Osteoblast (primary cell): ENCODE measurements around the gene ALLC. TPM values are rescaled to one million over a fixed set of nuclear protein-coding genes. Genes with fewer than 3 reads are reported as not detected.

Source experiments
- DNase-seq: peaks from one replicate; pipeline ENCODE4 v3.0.0; 2011; ENCODE audit warnings: low spot score, mixed read lengths; ENCODE audit not compliant: insufficient read length; ENCODE audit errors: missing footprints
- H2AFZ ChIP-seq: 2 replicates; pipeline ENCODE4 v1.6.0; 2011; ENCODE audit warnings: mild to moderate bottlenecking, low read length
- H3K27ac ChIP-seq: 2 replicates; pipeline ENCODE4 v1.5.1; 2011; ENCODE audit warnings: mild to moderate bottlenecking, low read depth, low read length, moderate library complexity
- H3K27me3 ChIP-seq: 2 replicates; pipeline ENCODE4 v1.6.0; 2012; ENCODE audit warnings: mild to moderate bottlenecking, control low read depth, inconsistent platforms, low read length, moderate library complexity; ENCODE audit not compliant: insufficient read depth
- H3K36me3 ChIP-seq: 2 replicates; pipeline ENCODE4 v1.5.1; 2011; ENCODE audit warnings: mild to moderate bottlenecking, low read length, control low read depth, moderate library complexity; ENCODE audit not compliant: insufficient read depth
- H3K4me1 ChIP-seq: 2 replicates; pipeline ENCODE4 v1.5.1; 2011; ENCODE audit warnings: mild to moderate bottlenecking, low read length, control low read depth, moderate library complexity; ENCODE audit not compliant: insufficient read depth
- H3K4me2 ChIP-seq: 2 replicates; pipeline ENCODE4 v1.6.0; 2011; ENCODE audit warnings: mild to moderate bottlenecking, low read length; ENCODE audit not compliant: insufficient read depth
- H3K4me3 ChIP-seq: fragments of 200-600 bp; sonication (generic); 3 replicates; pipeline ENCODE4 v1.5.1; 2012; ENCODE audit warnings: mild to moderate bottlenecking, low read length, inconsistent platforms; ENCODE audit not compliant: insufficient read depth
- H3K79me2 ChIP-seq: 2 replicates; pipeline ENCODE4 v1.6.0; 2012; ENCODE audit warnings: mild to moderate bottlenecking, low read length, control low read depth, inconsistent platforms; ENCODE audit not compliant: insufficient read depth
- H3K9me3 ChIP-seq: 2 replicates; pipeline ENCODE4 v1.5.1; 2011; ENCODE audit warnings: low read depth, low read length, control low read depth
- H4K20me1 ChIP-seq: 2 replicates; pipeline ENCODE4 v1.6.0; 2012; ENCODE audit warnings: mild to moderate bottlenecking, low read length, control low read depth; ENCODE audit not compliant: insufficient read depth
- total RNA-seq: library from RNA; depleted of rRNA; stranded (reverse); fragments of >200 nt; gene quantifications from 2 replicates; pipeline ENCODE4 v1.2.3, GENCODE V29; 2012
- TF ChIP-seq, protein P1 (sequence below): IDR thresholded peaks from 2 replicates; pipeline ENCODE4 v1.5.1; 2011; ENCODE audit warnings: mild to moderate bottlenecking, low read depth, low read length, moderate library complexity; ENCODE audit errors: extremely low read depth

The ALLC gene
- total RNA-seq, 1 donor = not detected

DNA sequence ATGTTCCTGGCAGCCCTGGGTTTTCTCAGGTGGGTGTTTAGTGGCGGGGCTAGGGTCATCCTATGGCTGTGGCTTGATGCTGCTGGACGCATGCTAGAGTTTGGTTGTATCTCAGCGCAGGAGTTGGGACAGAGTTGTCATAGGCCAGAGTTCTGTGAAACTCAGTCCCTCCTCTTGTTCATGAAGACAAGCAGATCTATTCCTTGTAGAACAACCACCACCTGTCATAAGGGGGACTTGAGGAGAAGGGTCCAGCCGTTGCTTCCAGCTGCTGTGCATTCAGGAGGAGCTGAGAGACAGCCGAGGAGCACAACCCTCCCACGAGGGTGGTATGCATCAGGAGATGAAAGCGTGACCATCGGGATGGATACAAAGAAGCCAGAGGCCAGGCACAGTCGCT is 71.8 kb downstream of the ALLC start:
- Histone ChIP-seq H4K20me1 (no peaks in the 10 kb centered on the region), H3K9me3 (no peaks in the 10 kb centered on the region)
- TF ChIP-seq, protein P1, sequence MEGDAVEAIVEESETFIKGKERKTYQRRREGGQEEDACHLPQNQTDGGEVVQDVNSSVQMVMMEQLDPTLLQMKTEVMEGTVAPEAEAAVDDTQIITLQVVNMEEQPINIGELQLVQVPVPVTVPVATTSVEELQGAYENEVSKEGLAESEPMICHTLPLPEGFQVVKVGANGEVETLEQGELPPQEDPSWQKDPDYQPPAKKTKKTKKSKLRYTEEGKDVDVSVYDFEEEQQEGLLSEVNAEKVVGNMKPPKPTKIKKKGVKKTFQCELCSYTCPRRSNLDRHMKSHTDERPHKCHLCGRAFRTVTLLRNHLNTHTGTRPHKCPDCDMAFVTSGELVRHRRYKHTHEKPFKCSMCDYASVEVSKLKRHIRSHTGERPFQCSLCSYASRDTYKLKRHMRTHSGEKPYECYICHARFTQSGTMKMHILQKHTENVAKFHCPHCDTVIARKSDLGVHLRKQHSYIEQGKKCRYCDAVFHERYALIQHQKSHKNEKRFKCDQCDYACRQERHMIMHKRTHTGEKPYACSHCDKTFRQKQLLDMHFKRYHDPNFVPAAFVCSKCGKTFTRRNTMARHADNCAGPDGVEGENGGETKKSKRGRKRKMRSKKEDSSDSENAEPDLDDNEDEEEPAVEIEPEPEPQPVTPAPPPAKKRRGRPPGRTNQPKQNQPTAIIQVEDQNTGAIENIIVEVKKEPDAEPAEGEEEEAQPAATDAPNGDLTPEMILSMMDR = no peak

DNA sequence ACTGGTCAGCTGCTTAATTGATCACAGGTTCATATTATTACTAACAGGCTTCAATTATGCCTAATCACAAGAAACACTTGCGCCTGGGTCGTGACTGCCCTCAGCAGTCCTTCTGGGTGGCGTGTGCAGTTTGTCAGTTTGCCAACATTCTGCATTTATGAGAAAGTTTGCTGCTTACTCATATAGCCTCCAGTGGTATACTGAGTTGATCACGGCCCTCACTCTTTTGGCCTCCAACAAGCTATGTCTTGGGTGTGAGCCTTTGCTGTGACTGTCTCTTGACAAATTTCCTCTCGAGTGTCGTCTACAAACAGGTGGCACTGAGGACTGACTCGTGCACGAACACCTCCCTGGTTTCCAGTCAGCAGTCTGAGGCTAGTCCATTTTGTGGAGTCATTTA is 72.6 kb downstream of the ALLC start:
- no peak overlapping the region for H3K4me2 ChIP-seq
- no peaks in the 10 kb centered on the region for H4K20me1 ChIP-seq
- TF ChIP-seq, protein P1 = no peak
- no peaks in the 10 kb centered on the region for H3K9me3 ChIP-seq
- no peaks in the 10 kb centered on the region for H3K27me3 ChIP-seq
- no peaks in the 10 kb centered on the region for H3K79me2 ChIP-seq
- no peak overlapping the region for H3K4me3 ChIP-seq
- no peak overlapping the region for H3K27ac ChIP-seq
- H3K4me1 ChIP-seq = no peaks in the 10 kb centered on the region
- H2AFZ ChIP-seq = no peak overlapping the region
- H3K36me3 ChIP-seq = no peaks in the 10 kb centered on the region
- no peak for DNase-seq

More for the DNA sequence above, 71.8 kb downstream of the ALLC start:
- Histone ChIP-seq H2AFZ (no peak overlapping the region), H3K79me2 (no peaks in the 10 kb centered on the region), H3K27ac (no peak overlapping the region), H3K4me2 (no peak overlapping the region), H3K4me1 (no peaks in the 10 kb centered on the region), H3K36me3 (no peaks in the 10 kb centered on the region), H3K27me3 (no peaks in the 10 kb centered on the region), H3K4me3 (no peak overlapping the region)
- no peak for DNase-seq

DNA sequence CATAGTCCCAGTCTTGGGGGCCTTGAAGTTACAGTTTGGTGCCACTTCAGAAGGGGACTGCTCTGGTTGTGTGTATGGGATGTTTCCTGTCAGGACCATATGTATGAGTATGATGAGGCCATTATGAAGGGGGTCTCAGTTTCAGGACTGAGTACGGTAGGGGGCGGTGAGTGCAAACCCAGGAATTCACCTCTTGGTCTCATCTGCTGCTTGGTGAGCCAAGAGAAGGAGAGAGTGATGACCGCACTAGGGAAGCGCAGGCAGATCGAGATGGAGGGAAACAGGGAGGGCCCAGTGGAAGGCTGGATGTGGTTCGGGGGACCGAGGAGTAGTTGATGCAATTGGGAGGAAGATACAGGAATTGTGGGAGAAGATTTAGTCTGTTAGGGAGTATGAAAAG is 73.8 kb downstream of the ALLC start:
- TF ChIP-seq, protein P1 = no peak
- Histone ChIP-seq H3K79me2 (no peaks in the 10 kb centered on the region), H3K4me2 (no peak overlapping the region)

DNA sequence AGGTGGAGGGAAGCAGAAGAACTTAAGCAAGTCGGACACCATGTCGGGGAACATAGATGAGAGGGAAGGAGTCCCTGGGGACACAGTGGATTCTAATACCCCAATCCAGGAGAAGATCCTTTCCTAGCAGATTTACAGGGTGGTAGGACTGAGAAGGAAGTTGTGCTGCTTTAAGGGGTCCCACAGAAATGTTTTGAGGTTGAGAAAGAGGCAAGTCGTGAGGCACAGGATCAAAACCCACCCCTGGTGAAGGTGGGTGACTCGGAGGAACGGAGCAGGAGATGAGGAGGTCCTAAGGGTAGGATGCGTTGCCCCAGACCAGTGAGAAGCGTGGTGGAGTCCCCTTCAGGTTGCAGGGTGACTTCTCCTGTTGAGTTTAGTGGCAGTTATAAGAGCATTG is 78.1 kb downstream of the ALLC start:
- H3K27me3 ChIP-seq = no peaks in the 10 kb centered on the region
- no peak overlapping the region for H3K4me3 ChIP-seq
- TF ChIP-seq, protein P1 = no peak
- no peak for DNase-seq
- H3K4me2 ChIP-seq = no peak overlapping the region
- H3K79me2 ChIP-seq = no peaks in the 10 kb centered on the region
- no peak overlapping the region for H3K27ac ChIP-seq
- no peaks in the 10 kb centered on the region for H3K36me3 ChIP-seq
- H4K20me1 ChIP-seq = no peaks in the 10 kb centered on the region
- H3K9me3 ChIP-seq = no peaks in the 10 kb centered on the region
- no peaks in the 10 kb centered on the region for H3K4me1 ChIP-seq
- no peak overlapping the region for H2AFZ ChIP-seq

More for the DNA sequence above, 73.8 kb downstream of the ALLC start:
- no peaks in the 10 kb centered on the region for H3K9me3 ChIP-seq
- H3K36me3 ChIP-seq = no peaks in the 10 kb centered on the region
- no peaks in the 10 kb centered on the region for H3K27me3 ChIP-seq
- no peaks in the 10 kb centered on the region for H4K20me1 ChIP-seq
- no peak for DNase-seq
- H3K4me1 ChIP-seq = no peaks in the 10 kb centered on the region
- H2AFZ ChIP-seq = no peak overlapping the region
- H3K27ac ChIP-seq = no peak overlapping the region
- no peak overlapping the region for H3K4me3 ChIP-seq
